Psoas muscle (tissue), 8 donors: ENCODE measurements around the gene IL22. TPM values are rescaled to one million over a fixed set of nuclear protein-coding genes. Genes with fewer than 3 reads are reported as not detected.
A peak's percentile ranks its signal among the peaks of the same experiment; 100 is the strongest.
"Not testable (repeated sequence)": the region's sequence is repeated elsewhere in the genome, so short reads cannot be mapped to it uniquely, and the experiment has no call there.

Experiments used
- ATAC-seq, 4 donors: fragments of 200-7000 bp; cut with Tn5 transposase; one replicate each; pipeline ENCODE4 v1.9.1; 2020; ENCODE audit warnings: moderate library complexity in 3 of 4, mild to moderate bottlenecking in 2 of 4
- DNase-seq, 2 donors: peaks; one replicate each; pipeline ENCODE4 v3.0.0-alpha.2; 2020
- H3K27ac ChIP-seq: fragments of 200-600 bp; one replicate; pipeline ENCODE4 v1.8.0; 2022
- H3K27me3 ChIP-seq, 3 donors: fragments of 200-600 bp in 1 of 3; one replicate each; pipeline versions ENCODE4 v1.6.1 to v1.8.0; 2013 to 2022; ENCODE audit warnings: low read length in 2 of 3, mild to moderate bottlenecking in 2 of 3, moderate library complexity in 1 of 3; ENCODE audit not compliant: insufficient read depth in 3 of 3
- H3K36me3 ChIP-seq, 2 donors: fragments of 200-600 bp in 1 of 2; one replicate each; pipeline versions ENCODE4 v1.6.1 to v1.8.0; 2013 to 2022; ENCODE audit warnings: low read depth in 1 of 2, mild to moderate bottlenecking in 1 of 2, moderate library complexity in 1 of 2; ENCODE audit not compliant: insufficient read depth in 1 of 2
- H3K4me1 ChIP-seq: fragments of 200-600 bp; one replicate; pipeline ENCODE4 v1.8.0; 2022
- H3K4me3 ChIP-seq: fragments of 200-600 bp; one replicate; pipeline ENCODE4 v1.8.0; 2022; ENCODE audit warnings: mild to moderate bottlenecking
- H3K9me3 ChIP-seq: fragments of 200-600 bp; one replicate; pipeline ENCODE4 v1.8.0; 2022
- WGBS, 3 donors: extraction: QIAGEN DNeasy Blood & Tissue Kit; methylation state at CpG; one replicate each; pipeline versions ENCODE4 v1.1.6 to v1.1.7; 2013; 5-methylcytosine and 5-hydroxymethylcytosine counted together
- intact Hi-C, 2 donors: fragments of 100-400 bp; cut with DNase I; formaldehyde crosslinking; loops; one replicate each; pipeline versions ENCODE4 v1.11.0 to v1.14.2; 2022
- polyA plus RNA-seq, 3 donors: library from polyadenylated mRNA; stranded (reverse); fragments of 200-250 nt; gene quantifications; one replicate each; pipeline ENCODE4 v1.2.3, GENCODE V29; 2013
- total RNA-seq, 4 donors: library from RNA; stranded (reverse); fragmentation: NEBNext Ultra II Directional in 2 of 4; extraction: Animal tissue kit (Norgen Biotek cat#: 25700) in 2 of 4; gene quantifications; one replicate each; pipeline versions ENCODE4 v1.2.1 to v1.2.4, GENCODE V29; 2021 to 2023
- TF ChIP-seq, protein P1 (sequence below): fragments of 200-600 bp; IDR thresholded peaks from one replicate; pipeline ENCODE4 v1.8.0; 2022; ENCODE audit warnings: antibody characterized with exemption
- donor health status: healthy with polysubstance abuse.
- donor health status: DM: no; HTN: no; CAD: no; lungs with moderate emphysema.
- donor health status: Bipolar disorder and iron deficiency.
- donor health status: healthy.
- donor health status: DM: yes; HTN: yes; CAD: no.
- donor health status: DM: no; HTN: no; CAD: no.
- donor health status: DM: no; HTN: no; CAD: no.
- donor health status: DM: yes; HTN: yes; CAD: no.

The IL22 gene
- total and polyA plus RNA-seq, 7 donors = not detected

DNA sequence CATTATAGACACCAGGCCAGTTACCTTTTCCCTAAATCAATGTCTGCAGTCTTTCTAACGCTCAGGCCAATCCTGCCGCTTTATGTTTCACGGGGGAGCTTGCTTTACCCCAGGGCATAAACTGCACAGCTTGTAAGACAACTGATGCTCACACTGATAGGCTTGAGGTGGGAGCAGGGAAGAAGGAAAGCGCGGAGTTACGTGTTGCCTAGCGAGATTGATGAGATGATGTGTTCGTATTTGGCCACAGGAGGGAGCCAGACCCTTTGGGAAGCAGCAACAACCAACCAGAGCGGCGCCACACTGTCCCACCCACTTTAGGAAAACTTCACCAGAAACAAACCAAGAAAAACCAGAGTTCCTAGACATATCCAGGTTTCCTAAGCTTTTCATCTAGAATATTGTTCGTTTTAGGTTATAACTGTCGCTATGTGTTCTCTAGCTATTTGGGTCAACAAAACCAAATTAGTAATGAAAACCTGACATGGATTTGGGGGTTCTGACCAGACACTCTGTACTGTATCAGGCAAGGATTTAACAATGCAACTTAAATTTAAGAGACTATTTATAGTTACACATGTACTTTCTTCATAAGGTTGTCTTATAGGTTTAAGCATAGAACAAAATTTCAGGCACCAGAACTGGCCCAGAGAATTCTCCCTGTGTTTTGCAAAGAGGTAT lies 30.2 kb downstream of the IL22 start:
- intact Hi-C loops = loop anchor here (5.0 to 10.0 kb wide), 2 partner anchors 94 to 522 kb away; partner anchors contain the start of gene SLC35E3 (in 1 of the 2)
- TF ChIP-seq, protein P1, sequence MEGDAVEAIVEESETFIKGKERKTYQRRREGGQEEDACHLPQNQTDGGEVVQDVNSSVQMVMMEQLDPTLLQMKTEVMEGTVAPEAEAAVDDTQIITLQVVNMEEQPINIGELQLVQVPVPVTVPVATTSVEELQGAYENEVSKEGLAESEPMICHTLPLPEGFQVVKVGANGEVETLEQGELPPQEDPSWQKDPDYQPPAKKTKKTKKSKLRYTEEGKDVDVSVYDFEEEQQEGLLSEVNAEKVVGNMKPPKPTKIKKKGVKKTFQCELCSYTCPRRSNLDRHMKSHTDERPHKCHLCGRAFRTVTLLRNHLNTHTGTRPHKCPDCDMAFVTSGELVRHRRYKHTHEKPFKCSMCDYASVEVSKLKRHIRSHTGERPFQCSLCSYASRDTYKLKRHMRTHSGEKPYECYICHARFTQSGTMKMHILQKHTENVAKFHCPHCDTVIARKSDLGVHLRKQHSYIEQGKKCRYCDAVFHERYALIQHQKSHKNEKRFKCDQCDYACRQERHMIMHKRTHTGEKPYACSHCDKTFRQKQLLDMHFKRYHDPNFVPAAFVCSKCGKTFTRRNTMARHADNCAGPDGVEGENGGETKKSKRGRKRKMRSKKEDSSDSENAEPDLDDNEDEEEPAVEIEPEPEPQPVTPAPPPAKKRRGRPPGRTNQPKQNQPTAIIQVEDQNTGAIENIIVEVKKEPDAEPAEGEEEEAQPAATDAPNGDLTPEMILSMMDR = peak; percentile 81
- Histone ChIP-seq H3K4me1 (no peaks in the 10 kb centered on the region), H3K27me3 (no peaks in the 10 kb centered on the region), H3K27ac (no peak overlapping the region), H3K36me3 (no peaks in the 10 kb centered on the region), H3K4me3 (no peak overlapping the region), H3K9me3 (no peaks in the 10 kb centered on the region)
- WGBS, 3 donors = 3 to 5% (median 3%) methylated on average over 12 of the region's 12 CpGs
- DNase-seq (peak; percentile 65 to 80), ATAC-seq (peak; percentile 93 to 100 (median 98))

DNA sequence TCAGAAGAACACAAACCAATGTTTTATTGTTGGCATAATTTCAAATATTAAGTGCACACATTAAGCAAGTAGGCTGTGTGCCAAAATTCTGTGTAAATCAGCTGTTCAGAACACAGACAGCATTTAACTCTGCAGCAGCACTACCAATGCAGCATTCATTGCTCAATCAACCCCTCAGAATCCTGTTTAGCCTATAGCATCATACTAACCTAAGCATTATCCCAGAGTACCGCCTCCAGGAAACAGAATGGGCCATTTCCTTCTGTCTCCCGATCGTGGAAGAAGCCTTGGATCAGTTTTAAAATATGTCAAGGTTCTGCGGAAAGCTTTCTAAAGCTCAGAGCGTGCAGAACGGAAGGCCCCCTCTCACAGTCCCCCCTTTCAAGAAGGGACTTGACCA lies 31.1 kb downstream of the IL22 start:
- no peak overlapping the region for H3K27ac ChIP-seq
- WGBS, 3 donors = 26 to 37% (median 36%) methylated on average over 6 of the region's 6 CpGs
- no peak overlapping the region for H3K4me3 ChIP-seq
- no peaks in the 10 kb centered on the region for H3K36me3 ChIP-seq
- no peaks in the 10 kb centered on the region for H3K27me3 ChIP-seq
- no peaks in the 10 kb centered on the region for H3K9me3 ChIP-seq
- H3K4me1 ChIP-seq = no peaks in the 10 kb centered on the region
- ATAC-seq = no peak
- no peak for DNase-seq
- intact Hi-C loops = loop anchor here (5.0 to 10.0 kb wide), 2 partner anchors 95 to 522 kb away; partner anchors contain the start of gene SLC35E3 (in 1 of the 2)
- TF ChIP-seq, protein P1 = no peak

DNA sequence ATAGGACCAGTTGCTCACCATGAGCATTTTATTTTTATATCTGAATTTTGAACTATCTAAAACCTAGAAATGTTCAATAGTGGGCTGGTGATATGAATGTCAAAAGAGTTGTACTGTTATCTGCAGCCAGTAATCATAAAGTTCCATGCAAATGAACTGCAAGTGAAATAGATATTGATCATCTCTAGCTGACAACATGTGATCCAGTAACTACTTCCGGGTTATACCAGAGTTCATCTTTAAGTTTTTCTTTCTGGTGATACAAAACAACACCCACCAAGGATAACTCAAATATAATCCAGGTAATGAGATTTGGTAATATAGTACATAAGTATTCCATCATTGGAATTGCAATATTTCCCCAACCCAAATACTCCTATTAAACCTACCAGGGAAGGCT lies 31.9 kb downstream of the IL22 start:
- DNase-seq = no peak
- Histone ChIP-seq H3K27ac (no peak overlapping the region), H3K36me3 (no peaks in the 10 kb centered on the region), H3K4me1 (no peaks in the 10 kb centered on the region), H3K9me3 (no peaks in the 10 kb centered on the region), H3K4me3 (no peak overlapping the region), H3K27me3 (no peaks in the 10 kb centered on the region)
- WGBS, 3 donors = 89 to 100% (median 98%) methylated on average over 1 of the region's 1 CpG
- TF ChIP-seq, protein P1 = no peak
- ATAC-seq = no peak
- intact Hi-C loops = loop anchor here (1.0 to 10.0 kb wide), 3 partner anchors 94 to 523 kb away; partner anchors contain the start of gene SLC35E3 (in 1 of the 2)

DNA sequence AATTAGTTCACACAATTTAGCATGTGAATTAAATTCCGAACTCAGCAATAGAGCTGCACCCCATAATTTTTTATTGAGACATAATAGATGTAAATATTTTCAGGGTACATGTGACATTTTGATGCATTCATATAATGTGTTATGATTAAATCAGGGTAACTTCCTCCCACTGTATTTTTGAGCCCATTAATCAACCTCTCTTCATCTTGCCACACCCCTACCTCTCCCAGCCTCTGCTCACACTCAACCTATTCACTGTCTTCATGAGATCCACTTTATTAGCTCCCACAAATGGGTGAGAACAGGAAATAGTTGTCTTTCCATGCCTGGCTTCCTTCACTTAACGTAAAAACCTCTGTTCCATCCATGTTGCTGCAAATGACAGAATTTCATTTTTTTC lies 42.5 kb downstream of the IL22 start:
- no peak for ATAC-seq
- H3K27me3 ChIP-seq = no peaks in the 10 kb centered on the region
- WGBS, 3 donors = 86 to 90% (median 89%) methylated on average over 2 of the region's 2 CpGs

DNA sequence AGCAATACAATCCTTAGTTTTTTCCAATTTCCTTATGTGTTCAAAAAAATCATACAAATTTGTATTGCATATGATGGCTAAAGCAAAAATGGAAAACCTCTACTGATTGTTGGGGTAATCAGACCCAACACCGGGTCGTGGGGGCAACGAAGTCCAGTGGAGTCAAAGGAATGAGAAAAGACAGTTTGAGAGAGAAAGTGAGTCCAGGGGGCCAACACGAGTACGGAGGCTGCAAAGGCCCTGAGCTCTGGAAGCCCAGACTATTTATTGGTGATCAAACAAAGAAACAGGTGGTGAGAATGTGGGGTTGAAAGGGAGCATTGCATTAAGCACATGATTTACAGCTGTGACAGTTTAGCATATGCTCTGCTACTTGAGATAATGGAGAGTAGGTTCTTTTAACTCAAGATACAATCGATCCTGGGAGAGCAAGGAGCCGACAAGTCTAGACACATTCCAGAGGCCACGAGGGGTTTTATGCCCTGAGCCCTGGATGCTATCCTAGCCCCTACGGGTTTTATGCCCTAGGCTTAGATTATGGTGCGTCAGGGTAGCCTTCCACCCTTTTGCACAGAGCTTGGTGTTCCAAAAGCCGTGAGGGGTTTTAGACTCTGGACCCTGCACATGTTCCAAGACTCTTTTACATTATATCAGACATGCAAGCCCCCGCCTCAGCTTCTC lies 44.2 kb downstream of the IL22 start:
- intact Hi-C loops, H3K27ac ChIP-seq, ATAC-seq, H3K4me3 ChIP-seq, H3K27me3 ChIP-seq, H3K4me1 ChIP-seq, DNase-seq, H3K9me3 ChIP-seq, H3K36me3 ChIP-seq: not testable (repeated sequence)
- 33 to 38% (median 33%) methylated on average over 12 of the region's 12 CpGs for WGBS, 3 donors

More for the DNA sequence above, 42.5 kb downstream of the IL22 start:
- Histone ChIP-seq H3K9me3 (no peaks in the 10 kb centered on the region), H3K27ac (no peak overlapping the region), H3K36me3 (no peaks in the 10 kb centered on the region), H3K4me1 (no peaks in the 10 kb centered on the region), H3K4me3 (no peak overlapping the region)
- intact Hi-C loops = no loop called here
- DNase-seq = no peak
- TF ChIP-seq, protein P1 = no peak
